HG02884 (cell line): ENCODE measurements around the gene LRBA.
"Not testable (repeated sequence)": the region's sequence is repeated elsewhere in the genome, so short reads cannot be mapped to it uniquely, and the experiment has no call there.

ENCODE experiments used
- ATAC-seq: cut with Tn5 transposase; IDR thresholded peaks from one replicate; pipeline ENCODE4 v1.9.1; 2021; ENCODE audit warnings: mild to moderate bottlenecking, moderate library complexity; ENCODE audit not compliant: unreplicated experiment

The LRBA gene

GRCh38 chr4:150518559-150518958 is 496.5 kb downstream of the LRBA start:
- ATAC-seq, result no peak

GRCh38 chr4:150515135-150515534 is 499.9 kb downstream of the LRBA start:
- no peak for ATAC-seq

DNA sequence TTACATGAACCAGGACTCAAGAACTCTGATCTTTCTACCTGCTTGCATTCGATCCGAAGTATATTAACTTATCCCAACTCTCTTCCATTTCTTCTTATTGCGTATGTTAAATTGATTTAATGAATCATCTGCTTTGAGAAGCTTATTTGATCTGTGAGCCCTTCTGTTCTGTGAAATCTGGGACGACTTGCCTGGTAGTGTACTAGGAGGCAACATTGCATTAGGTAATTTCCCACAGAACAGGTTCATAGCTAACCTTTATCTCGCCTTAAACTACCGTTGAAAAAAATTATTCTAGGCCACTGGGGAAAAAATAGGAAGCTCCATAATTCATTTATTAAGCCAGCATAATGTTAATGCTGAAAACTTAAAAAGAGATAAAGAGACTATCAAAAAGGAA is 500.4 kb downstream of the LRBA start:
- no peak for ATAC-seq

GRCh38 chr4:150510176-150510865 is 504.8 kb downstream of the LRBA start:
- no peak for ATAC-seq

DNA sequence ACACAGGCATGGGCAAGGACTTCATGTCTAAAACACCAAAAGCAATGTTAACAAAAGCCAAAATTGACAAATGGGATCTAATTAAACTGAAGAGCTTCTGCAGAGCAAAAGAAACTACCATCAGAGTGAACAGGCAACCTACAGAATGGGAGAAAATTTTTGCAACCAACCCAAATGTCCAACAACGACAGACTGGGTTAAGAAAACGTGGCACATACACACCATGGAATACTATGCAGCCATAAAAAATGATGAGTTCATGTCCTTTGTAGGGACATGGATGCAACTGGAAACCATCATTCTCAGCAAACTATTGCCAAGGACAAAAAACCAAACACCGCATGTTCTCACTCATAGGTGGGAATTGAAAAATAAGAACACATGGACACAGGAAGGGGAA is 507.4 kb downstream of the LRBA start:
- not testable (repeated sequence) for ATAC-seq

- ATAC-seq, result no peak
Measured at GRCh38 chr4:150501983-150502382, 513.1 kb downstream of the LRBA start.

DNA sequence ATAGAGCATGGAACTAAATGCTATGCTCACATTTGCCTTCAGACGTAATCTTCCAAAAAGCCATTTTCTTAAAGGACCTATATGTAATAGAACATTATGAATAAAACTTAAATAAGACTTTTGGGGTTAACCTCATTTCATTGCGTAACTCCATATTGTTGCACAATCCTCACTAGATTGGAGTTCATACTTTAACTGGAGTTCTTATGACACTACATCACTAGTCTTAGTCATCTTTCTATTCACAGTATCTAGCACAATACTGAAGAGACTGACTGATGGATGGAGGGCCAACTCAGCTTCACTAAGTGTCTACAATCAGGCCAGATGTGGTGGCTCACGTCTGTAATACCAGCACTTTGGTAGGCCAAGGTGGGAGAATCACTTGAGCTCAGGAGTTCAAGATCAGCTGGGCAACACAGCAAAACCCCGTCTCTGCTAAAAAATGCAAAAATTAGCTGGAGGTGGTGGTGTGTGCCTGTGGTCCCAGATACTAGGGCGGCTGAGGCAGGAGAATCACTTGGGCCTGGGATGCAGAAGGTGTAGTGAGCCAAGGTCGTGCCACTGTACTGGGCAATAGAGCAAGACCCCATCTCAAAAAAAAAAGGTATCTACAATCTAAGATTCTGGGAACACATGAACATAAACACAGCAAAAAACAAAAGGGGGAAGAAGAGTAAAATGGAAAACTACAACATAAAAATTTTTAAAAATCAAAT is 513.9 kb downstream of the LRBA start:
- no peak for ATAC-seq

DNA sequence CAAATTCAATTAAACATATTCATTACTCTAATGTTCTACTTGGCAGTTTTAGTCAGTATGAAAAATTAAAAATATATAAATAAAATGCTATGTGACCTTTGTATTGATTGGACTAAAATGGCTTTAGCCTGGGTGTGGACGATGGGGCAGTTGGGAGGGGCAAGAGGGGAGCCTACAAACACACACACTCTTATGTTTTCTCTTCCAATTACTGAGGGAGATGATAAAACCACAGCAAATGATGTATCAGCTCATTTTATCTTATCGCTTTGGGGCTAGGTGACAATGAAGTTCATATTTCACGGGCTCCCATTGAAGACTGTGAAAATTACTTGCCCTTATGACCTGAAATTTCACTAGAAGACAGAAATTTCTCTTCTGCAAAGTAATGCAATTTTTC is 517.5 kb downstream of the LRBA start:
- no peak for ATAC-seq

DNA sequence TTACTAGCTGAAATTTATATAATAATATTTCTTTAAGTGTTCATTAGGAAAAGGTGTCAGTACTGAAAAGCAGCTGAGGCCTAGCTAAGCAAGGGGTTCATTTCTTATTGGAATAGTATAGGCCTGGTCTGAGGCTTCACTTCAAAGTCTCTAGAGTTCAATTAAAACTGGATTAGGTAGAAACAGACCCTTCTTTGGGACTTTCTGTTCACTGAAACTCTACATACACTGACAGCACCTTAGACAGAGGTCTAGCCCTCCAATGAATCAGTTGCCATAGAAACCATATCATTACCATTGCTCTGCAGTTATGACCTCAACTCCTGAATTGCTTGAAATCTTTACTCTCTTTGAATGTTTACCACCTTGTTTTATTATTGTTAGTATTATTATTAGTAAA is 519.5 kb downstream of the LRBA start:
- no peak for ATAC-seq

DNA sequence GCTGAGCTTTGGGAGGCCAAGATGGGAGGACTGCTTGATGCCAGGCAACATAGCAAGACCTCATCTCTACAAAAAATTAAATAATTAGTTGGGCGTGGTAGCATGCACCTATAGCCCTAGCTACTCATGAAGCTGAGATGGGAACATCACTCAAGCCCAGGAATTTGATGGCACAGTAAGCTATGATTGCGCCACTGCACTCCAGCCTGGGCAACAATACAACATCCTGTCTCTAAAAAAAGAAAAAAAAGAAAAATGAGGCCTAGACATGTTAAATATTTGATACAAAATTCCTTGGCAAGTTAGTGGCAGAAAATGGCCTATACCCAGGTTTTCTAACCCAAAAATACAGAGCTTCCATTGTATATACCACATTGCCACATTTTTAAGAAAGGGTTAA is 521.2 kb downstream of the LRBA start:
- ATAC-seq, result no peak

- ATAC-seq, result no peak
Measured at GRCh38 chr4:150491132-150492049, 523.7 kb downstream of the LRBA start.

DNA sequence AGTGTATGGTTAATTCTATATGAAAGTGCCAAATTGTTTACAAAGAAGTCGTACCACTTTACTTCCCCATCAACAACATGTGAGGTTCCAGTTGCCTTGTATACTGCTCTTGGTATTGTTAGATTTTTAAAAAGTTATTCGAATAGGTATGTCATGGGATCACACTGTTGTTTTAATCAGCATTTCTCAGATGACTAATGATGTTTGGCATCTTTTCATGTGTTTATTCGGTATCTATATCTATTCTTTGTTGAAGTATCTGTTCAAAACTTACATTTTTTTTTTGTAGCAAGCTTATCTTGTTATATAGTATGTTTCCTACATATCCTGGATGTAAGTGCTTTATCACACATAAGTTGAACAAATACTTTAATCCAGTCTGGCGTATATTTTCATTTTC is 532.5 kb downstream of the LRBA start:
- no peak for ATAC-seq

- no peak for ATAC-seq
Measured at GRCh38 chr4:150479657-150480056, 535.4 kb downstream of the LRBA start.

DNA sequence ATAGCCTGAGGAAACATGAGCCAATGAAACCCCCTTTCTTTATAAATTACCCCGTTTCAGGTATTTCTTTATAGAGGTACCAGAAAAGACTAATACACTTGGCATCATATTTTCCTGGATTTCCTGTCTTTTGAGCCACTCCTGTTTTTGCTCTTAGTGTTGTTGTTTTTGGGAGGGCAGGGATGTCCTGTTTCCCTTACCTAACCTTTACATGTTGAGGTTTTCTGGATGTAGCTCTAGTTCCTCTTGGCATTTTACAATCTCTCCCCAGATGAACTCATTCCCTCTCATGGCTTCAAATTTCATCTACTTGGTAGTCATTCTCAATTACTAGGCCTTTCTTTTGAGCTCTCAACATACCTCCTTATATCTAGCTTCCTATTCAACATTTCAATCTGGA is 537.2 kb downstream of the LRBA start:
- no peak for ATAC-seq

DNA sequence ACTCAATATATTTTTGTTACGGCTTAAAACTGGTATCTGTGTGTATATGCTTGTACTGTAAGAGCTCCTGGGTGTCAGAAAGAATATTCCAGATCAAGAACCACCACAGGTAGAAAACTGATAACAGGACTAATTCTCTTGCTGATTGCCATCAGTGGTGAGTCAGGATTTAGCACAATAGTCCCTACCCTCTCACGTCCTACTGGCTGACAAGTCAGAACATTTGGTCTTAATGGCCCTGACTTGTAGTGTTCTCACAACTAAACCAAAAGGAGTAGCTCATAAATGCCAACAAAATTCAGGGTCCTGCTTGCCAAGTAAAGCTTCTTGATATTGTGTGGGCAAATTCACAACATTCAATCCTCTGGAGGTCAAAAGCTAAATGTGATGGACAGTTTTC is 538.3 kb downstream of the LRBA start:
- ATAC-seq, result no peak

- no peak for ATAC-seq
Measured at GRCh38 chr4:150475763-150476162, 539.3 kb downstream of the LRBA start.

DNA sequence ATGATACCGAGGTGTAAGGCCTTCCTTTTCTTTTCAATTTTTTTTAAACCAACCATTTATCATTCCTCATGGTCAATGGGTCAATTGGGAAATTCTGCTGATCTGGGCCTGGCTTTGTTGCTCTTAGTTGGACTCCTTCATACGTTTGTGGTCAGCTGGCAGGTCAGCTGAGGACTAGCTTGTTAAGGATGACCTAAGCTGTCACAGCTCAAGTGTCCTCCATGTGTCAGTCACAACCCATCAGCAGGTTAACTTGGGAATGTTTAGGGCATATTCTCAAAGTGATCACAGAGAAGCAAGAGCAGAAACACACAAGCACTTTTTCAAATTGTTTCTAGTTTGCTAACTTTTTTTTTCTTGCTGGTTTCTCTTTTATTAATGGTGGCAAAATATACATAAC is 550.6 kb downstream of the LRBA start:
- no peak for ATAC-seq

DNA sequence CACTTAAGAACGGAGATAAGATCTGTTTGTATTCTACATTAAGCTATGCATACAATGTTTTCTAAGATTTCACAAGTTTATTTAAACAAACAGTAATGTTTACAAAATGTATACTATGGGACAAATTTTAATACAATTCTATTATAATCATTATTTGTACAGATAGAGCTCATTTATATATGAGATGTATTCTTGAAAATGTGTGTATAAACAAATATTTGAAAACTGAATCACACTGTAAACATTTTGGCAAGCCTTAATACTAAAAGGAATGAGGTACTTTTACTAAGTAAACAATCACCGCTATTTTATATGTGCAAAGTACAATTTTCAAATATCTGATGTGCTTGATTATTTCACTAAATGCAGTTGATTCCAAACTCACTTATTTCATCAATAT is 552.3 kb downstream of the LRBA start:
- ATAC-seq, result no peak

DNA sequence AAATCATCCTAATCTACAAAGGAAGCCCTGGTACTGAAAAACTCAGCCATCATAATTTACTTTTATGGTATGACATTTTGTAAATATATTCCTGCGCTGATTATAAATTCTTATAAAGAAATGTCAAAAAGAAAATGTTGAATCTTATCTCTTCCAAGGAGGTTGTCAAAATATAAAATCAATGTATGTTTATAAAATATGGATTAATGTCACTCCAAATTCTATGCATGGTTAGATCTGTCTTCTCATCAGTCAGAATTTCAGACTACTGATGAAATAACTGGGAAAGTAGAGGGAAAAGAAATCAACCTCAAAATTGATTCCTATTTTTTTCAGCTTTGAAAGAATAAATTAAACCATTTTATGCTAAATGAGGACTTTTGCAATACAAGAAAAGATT is 553.1 kb downstream of the LRBA start:
- no peak for ATAC-seq

GRCh38 chr4:150457802-150458201 is 557.3 kb downstream of the LRBA start:
- no peak for ATAC-seq

DNA sequence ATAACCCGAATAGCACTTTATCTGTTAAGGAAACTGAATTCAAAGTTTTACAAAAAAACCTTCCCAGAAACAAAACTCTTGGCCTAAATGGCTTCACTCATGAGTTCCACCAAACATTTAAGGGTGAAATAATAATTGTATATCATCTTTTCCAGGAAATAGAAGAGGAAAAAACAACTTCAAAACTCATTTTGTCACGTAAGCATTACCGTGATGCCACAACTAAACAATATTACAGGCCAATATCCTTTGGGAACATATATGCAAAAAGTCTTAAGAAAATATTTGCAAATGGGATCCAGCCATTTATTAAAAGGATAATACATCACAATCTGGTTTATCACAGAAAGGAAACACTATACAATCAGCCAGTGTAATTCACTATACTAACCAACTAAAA is 563.2 kb downstream of the LRBA start:
- no peak for ATAC-seq

DNA sequence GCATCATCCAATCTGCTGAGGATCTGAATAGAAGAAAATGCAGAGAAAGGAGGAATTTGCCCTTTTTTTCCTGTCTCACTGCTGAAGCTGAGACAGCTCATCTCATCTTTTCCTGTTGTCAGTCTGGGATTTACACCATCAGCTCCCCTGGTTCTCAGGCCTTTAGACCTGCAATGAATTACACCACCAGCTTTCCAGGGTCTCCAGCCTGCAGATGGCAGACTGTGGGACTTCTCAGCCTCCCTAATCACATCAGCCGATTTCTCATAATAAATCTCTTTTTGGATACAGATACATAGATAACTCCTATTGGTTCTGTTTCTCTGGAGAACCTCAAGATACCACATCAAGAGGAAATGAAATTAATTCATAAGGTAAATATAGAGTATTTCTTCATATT is 567.7 kb downstream of the LRBA start:
- no peak for ATAC-seq
